Stimulated activated naive CD8-positive, alpha-beta T cell treated with anti-CD3 and anti-CD28 coated beads, Interleukin-15, Interleukin-2, amounts not matched to agents 100 ng/mL and 50 ng/mL, for 24 hours (primary cell): Measurements from ENCODE around the gene HTR2A.

Source experiments
- H3K27ac Mint-ChIP-seq: one replicate; pipeline ENCODE4 v1.8.0; 2021; ENCODE audit warnings: mild to moderate bottlenecking, mixed read lengths
- H3K27me3 Mint-ChIP-seq: one replicate; pipeline ENCODE4 v1.8.0; 2021; ENCODE audit warnings: mixed read lengths
- H3K36me3 Mint-ChIP-seq: one replicate; pipeline ENCODE4 v1.8.0; 2021; ENCODE audit warnings: low read depth, mixed read lengths
- H3K4me1 Mint-ChIP-seq: one replicate; pipeline ENCODE4 v1.8.0; 2021; ENCODE audit warnings: low read depth, mixed read lengths
- H3K4me3 Mint-ChIP-seq: one replicate; pipeline ENCODE4 v1.8.0; 2021; ENCODE audit warnings: mild to moderate bottlenecking, mixed read lengths
- H3K9me3 Mint-ChIP-seq: one replicate; pipeline ENCODE4 v1.8.0; 2021; ENCODE audit warnings: mixed read lengths

Gene HTR2A

DNA sequence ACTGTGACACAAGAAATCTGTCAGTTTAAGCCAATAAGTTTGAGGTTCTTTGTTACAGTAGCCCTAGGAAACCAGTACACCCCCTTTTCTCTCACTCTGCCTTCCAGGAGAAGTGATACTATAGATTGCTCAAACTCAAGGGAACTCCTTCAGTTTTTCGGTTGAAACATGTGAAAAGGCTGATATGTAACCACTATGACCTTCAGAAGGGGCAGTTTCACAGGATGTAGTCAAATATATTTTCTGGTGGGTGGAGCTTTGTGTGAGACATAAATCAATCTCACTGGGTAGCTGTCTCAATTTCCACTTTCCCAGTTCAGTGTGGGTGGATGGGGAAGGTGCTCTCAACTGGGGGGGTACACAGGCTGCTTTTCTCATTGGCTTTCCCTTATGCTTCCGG, 41.7 kb downstream of the HTR2A start:
- Mint-ChIP-seq H3K36me3 (no peaks in the 10 kb centered on the region), H3K4me3 (no peak overlapping the region), H3K27ac (no peak overlapping the region), H3K4me1 (no peaks in the 10 kb centered on the region), H3K27me3 (peaks cover 5% of the 10 kb centered on the region), H3K9me3 (no peaks in the 10 kb centered on the region)

DNA sequence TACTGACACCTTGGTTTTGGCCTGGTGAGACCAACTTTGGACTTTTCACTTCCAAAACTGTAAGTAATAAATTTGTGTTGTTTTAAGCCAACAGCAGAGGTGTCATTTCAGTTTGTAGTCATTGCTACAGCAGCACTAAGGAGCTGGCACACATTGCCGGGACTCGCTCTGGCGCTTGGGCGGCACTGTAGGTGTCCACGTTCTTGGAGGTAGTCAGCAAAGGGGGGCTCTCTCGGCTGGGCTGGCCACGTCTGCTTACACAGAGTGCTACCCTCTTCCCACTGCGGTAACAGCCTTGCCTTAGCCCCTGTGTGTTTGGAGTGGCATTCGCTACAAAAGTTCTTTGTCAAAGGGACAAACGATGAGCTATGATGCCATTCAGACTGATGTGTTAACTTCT, 44.7 kb downstream of the HTR2A start:
- H3K9me3 Mint-ChIP-seq: no peaks in the 10 kb centered on the region
- no peak overlapping the region for H3K4me3 Mint-ChIP-seq
- peaks cover 6% of the 10 kb centered on the region for H3K27me3 Mint-ChIP-seq
- no peaks in the 10 kb centered on the region for H3K36me3 Mint-ChIP-seq
- H3K27ac Mint-ChIP-seq: no peak overlapping the region
- H3K4me1 Mint-ChIP-seq: no peaks in the 10 kb centered on the region

DNA sequence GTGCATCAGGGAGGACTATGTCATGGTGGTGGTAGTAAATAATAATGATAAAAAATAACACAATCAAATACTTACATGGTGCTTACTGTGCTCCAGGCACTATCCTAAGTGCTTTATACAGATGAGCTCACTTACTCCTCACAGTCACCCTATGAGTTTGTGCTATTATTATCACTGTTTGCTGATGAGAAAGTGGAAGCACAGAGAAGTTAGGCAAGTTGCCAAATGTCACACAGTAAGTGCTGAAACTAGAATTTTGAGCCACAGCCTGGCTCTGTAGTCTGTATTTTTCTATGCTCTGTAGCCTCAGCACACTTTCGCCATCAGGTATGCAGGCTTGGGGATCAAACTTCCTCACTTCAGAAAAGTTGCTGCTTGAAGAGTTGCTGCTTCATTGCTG, 46.6 kb downstream of the HTR2A start:
- H3K9me3 Mint-ChIP-seq: no peaks in the 10 kb centered on the region
- peaks cover 8% of the 10 kb centered on the region for H3K27me3 Mint-ChIP-seq
- no peaks in the 10 kb centered on the region for H3K4me1 Mint-ChIP-seq
- no peak overlapping the region for H3K27ac Mint-ChIP-seq
- no peaks in the 10 kb centered on the region for H3K36me3 Mint-ChIP-seq
- no peak overlapping the region for H3K4me3 Mint-ChIP-seq

GRCh38 chr13:46846726-46847125, 50.1 kb downstream of the HTR2A start:
- Mint-ChIP-seq H3K4me1 (no peaks in the 10 kb centered on the region), H3K27ac (no peak overlapping the region)

DNA sequence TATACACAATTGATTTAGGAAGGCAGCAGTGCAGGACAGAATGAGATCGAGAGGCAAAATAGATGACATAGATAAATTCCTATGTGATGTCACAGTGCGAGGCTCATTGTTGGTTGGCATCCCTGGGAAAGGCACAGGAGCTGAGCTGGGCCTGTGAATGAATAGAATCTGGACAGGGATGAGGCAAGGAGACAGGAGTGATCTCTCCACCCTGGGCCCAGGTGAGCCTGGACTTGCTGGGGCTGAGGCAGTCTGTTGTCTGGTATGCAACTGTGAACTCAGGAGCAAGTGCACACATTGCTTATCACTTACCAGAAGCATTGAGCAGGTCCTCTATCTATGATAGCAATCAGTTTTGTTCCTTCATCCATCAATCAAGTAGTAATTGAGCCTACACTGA, 51.7 kb downstream of the HTR2A start:
- no peak overlapping the region for H3K4me3 Mint-ChIP-seq
- H3K4me1 Mint-ChIP-seq: no peaks in the 10 kb centered on the region
- H3K27ac Mint-ChIP-seq: no peak overlapping the region
- peaks cover 3% of the 10 kb centered on the region for H3K27me3 Mint-ChIP-seq
- H3K36me3 Mint-ChIP-seq: no peaks in the 10 kb centered on the region
- no peaks in the 10 kb centered on the region for H3K9me3 Mint-ChIP-seq

More at GRCh38 chr13:46846726-46847125, 50.1 kb downstream of the HTR2A start:
- Mint-ChIP-seq H3K27me3 (peaks cover 3% of the 10 kb centered on the region), H3K36me3 (no peaks in the 10 kb centered on the region), H3K4me3 (no peak overlapping the region), H3K9me3 (no peaks in the 10 kb centered on the region)

GRCh38 chr13:46844431-46844830, 52.4 kb downstream of the HTR2A start:
- no peaks in the 10 kb centered on the region for H3K4me1 Mint-ChIP-seq
- no peak overlapping the region for H3K4me3 Mint-ChIP-seq
- H3K27me3 Mint-ChIP-seq: peaks cover 3% of the 10 kb centered on the region
- H3K27ac Mint-ChIP-seq: no peak overlapping the region
- H3K9me3 Mint-ChIP-seq: no peaks in the 10 kb centered on the region
- no peaks in the 10 kb centered on the region for H3K36me3 Mint-ChIP-seq

- Mint-ChIP-seq H3K27ac (no peak overlapping the region), H3K4me1 (no peaks in the 10 kb centered on the region), H3K4me3 (no peak overlapping the region), H3K9me3 (no peaks in the 10 kb centered on the region), H3K36me3 (no peaks in the 10 kb centered on the region), H3K27me3 (peaks cover 3% of the 10 kb centered on the region)
These were observed 57.5 kb downstream of the HTR2A start for GRCh38 chr13:46839399-46839798.

GRCh38 chr13:46834657-46835056, 62.2 kb downstream of the HTR2A start:
- Mint-ChIP-seq H3K36me3 (no peaks in the 10 kb centered on the region), H3K4me3 (no peak overlapping the region), H3K27me3 (peaks cover 3% of the 10 kb centered on the region), H3K27ac (no peak overlapping the region), H3K9me3 (no peaks in the 10 kb centered on the region), H3K4me1 (no peaks in the 10 kb centered on the region)

DNA sequence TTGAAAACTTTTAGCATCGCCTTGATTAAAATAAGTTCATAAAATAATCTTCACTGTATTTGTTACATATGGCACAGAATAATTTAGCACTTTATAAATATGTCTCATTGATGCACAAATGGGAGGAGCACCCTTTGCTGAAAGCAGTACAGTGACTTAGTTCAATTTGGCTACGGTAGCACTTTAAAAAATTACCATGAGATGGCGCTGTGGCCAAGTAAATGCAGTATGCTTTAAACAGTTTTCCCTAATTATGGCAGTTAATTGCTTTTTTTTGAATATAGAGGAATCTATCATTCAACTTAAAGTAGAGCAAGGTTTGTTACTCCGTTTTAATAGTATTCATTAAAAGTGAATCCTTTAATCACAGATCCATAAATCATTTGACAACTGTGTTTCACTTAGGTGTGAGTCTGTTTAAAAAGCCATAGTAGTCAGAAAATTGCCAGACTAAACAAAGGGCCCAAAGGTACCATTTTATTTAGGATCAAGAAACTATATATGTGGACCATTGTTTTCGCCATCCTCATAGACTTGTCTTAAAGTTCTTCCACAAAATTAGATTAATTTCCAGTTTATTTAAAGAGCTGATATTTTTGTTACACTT, 65.2 kb downstream of the HTR2A start:
- Mint-ChIP-seq H3K4me1 (no peaks in the 10 kb centered on the region), H3K9me3 (no peaks in the 10 kb centered on the region), H3K27ac (no peak overlapping the region), H3K27me3 (peaks cover 3% of the 10 kb centered on the region), H3K4me3 (no peak overlapping the region), H3K36me3 (no peaks in the 10 kb centered on the region)

DNA sequence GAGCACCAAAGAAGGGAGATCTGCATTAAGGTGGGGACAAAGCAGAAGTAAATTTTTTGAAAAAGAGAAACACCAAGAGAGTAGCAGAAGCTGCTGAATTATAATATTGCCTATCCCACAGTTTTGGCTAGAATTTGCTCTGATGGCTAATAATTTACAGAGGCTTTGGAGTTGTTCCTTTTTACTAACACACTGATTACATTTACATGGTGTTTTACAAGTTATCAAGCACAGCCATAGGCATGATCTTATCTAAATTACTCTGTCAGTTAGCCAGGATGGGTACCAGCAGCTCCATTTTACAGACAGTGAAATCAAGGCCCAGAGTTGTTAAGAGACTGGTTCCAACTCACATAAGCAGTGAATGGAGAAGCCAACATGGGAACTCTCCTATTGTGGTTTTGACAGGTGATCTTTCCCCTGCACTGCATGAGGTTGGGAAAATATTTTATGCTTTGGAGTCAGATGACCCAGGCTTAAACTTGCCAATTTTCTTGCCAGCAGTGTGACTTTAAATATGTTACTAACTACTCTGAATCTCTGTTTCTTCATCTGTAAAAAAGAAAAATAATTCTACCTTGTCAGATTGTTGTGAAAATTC, 66.3 kb downstream of the HTR2A start:
- no peaks in the 10 kb centered on the region for H3K36me3 Mint-ChIP-seq
- no peak overlapping the region for H3K27ac Mint-ChIP-seq
- no peaks in the 10 kb centered on the region for H3K4me1 Mint-ChIP-seq
- H3K27me3 Mint-ChIP-seq: peaks cover 3% of the 10 kb centered on the region
- no peaks in the 10 kb centered on the region for H3K9me3 Mint-ChIP-seq
- H3K4me3 Mint-ChIP-seq: no peak overlapping the region

GRCh38 chr13:46822551-46822950, 74.3 kb downstream of the HTR2A start:
- Mint-ChIP-seq H3K4me3 (no peak overlapping the region), H3K4me1 (no peaks in the 10 kb centered on the region), H3K27ac (no peak overlapping the region), H3K27me3 (no peaks in the 10 kb centered on the region), H3K9me3 (no peaks in the 10 kb centered on the region), H3K36me3 (no peaks in the 10 kb centered on the region)

- Mint-ChIP-seq H3K27me3 (peaks cover 3% of the 10 kb centered on the region), H3K9me3 (peaks cover 5% of the 10 kb centered on the region), H3K27ac (no peak overlapping the region), H3K4me1 (no peaks in the 10 kb centered on the region), H3K4me3 (no peak overlapping the region), H3K36me3 (peaks cover 6% of the 10 kb centered on the region)
These were observed 78.9 kb downstream of the HTR2A start for GRCh38 chr13:46817838-46818476.

- H3K36me3 Mint-ChIP-seq: peaks cover 12% of the 10 kb centered on the region
- H3K27ac Mint-ChIP-seq: no peak overlapping the region
- H3K9me3 Mint-ChIP-seq: peaks cover 14% of the 10 kb centered on the region
- peaks cover 3% of the 10 kb centered on the region for H3K27me3 Mint-ChIP-seq
- H3K4me1 Mint-ChIP-seq: peaks cover 3% of the 10 kb centered on the region
- H3K4me3 Mint-ChIP-seq: no peak overlapping the region
These were observed 79.8 kb downstream of the HTR2A start for GRCh38 chr13:46817095-46817494.

DNA sequence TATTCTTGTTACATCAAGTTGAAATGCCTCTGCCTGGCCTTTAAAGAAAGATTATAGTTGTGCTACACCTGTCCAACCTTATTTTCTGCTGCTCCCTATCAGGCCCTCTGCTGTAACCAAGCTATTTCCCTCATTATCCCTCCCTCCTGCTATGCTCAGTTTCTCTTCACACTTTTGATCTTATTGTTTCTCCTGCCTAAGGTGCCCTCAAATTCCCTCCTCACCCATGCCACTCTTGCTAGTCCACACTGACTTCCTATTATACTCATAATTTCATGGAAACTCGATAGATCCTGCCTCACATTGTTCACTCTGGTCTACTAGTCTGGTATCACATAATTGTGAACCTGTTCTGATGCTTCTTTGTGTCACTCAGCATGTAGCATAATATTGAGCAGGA, 80.5 kb downstream of the HTR2A start:
- Mint-ChIP-seq H3K4me3 (no peak overlapping the region), H3K9me3 (peaks cover 17% of the 10 kb centered on the region), H3K27me3 (peaks cover 3% of the 10 kb centered on the region), H3K4me1 (peaks cover 4% of the 10 kb centered on the region), H3K27ac (no peak overlapping the region), H3K36me3 (peaks cover 17% of the 10 kb centered on the region)

DNA sequence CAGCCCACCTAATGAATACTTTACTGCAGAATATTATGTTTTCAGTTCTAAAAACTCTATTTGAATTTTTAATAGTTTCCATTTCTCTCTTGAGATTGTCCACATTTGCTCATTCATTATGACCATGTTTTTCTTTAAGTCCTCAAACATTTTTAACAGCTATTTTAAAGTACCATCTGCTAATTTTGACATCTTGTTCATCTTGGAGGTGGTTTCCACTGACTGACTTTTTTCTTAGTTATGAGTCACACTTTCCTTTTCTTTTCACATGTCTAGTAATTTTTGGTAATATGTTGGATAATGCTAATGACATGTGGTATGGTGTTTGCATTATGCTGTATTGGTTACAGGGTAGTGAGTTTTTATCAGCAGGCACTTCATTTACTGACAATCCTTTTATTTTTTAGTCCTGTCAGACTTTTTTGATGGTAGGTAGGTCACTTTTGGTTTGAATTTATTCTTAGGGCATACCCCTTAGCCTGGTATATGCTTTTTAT, 84.5 kb downstream of the HTR2A start:
- Mint-ChIP-seq H3K9me3 (peaks cover 17% of the 10 kb centered on the region), H3K4me3 (no peak overlapping the region), H3K4me1 (peaks cover 4% of the 10 kb centered on the region), H3K27me3 (peaks cover 17% of the 10 kb centered on the region), H3K36me3 (peaks cover 17% of the 10 kb centered on the region), H3K27ac (no peak overlapping the region)
